Body of pancreas (tissue), 4 donors: ENCODE data around the gene DST. TPM values are rescaled to one million over a fixed set of nuclear protein-coding genes. Genes with fewer than 3 reads are reported as not detected.

Experiments
- ATAC-seq: fragments of 150-250 bp; one replicate; pipeline ENCODE4 v1.9.1; 2016
- DNase-seq, 4 donors: peaks; one replicate each; pipeline ENCODE4 v3.0.0-alpha.2; 2019
- H3K27ac ChIP-seq, 4 donors: fragments of 200-600 bp; sonication (generic); 1 replicate in 3 of 4; 2 replicates in 1 of 4; pipeline versions ENCODE4 v1.5.1 to v1.6.1; 2016 to 2019; ENCODE audit warnings: mild to moderate bottlenecking in 1 of 4, mixed read lengths in 1 of 4, moderate library complexity in 1 of 4
- H3K27me3 ChIP-seq, 2 donors: fragments of 200-600 bp; sonication (generic); one replicate each; pipeline ENCODE4 v1.6.0; 2016; ENCODE audit warnings: mild to moderate bottlenecking in 1 of 2
- H3K36me3 ChIP-seq, 2 donors: fragments of 200-600 bp; sonication (generic); replicated peaks in 1 of 2; 2 replicates each; pipeline ENCODE4 v1.5.1; 2016; ENCODE audit warnings: low read depth in 2 of 2; ENCODE audit not compliant: insufficient read depth in 1 of 2
- H3K4me1 ChIP-seq: fragments of 200-600 bp; sonication (generic); one replicate; pipeline ENCODE4 v1.6.0; 2016
- H3K4me3 ChIP-seq, 2 donors: fragments of 200-600 bp; sonication (generic); 1 replicate in 1 of 2; 2 replicates in 1 of 2; pipeline ENCODE4 v1.5.1; 2016 to 2019
- H3K9me3 ChIP-seq, 3 donors: fragments of 200-600 bp; sonication (generic); 1 replicate in 2 of 3; 2 replicates in 1 of 3; pipeline ENCODE4 v1.5.1; 2016
- POLR2A ChIP-seq, 3 donors: fragments of 450-650 bp; IDR thresholded peaks; one replicate each; pipeline ENCODE4 v1.6.1; 2016; ENCODE audit warnings: antibody characterized with exemption in 3 of 3, mild to moderate bottlenecking in 2 of 3
- WGBS, 2 donors: methylation state at CpG; one replicate each; pipeline ENCODE4 v1.1.5; 2017; 5-methylcytosine and 5-hydroxymethylcytosine counted together
- intact Hi-C: fragments of 100-400 bp; cut with DNase I; formaldehyde crosslinking; loops from one replicate; pipeline ENCODE4 v1.15.1; 2023
- total RNA-seq, 2 donors: library from RNA; depleted of rRNA; stranded (reverse); fragments of >200 nt; gene quantifications; one replicate each; pipeline ENCODE4 v1.1.0, GENCODE V29; 2016
- TF ChIP-seq, protein P1 (sequence below), 7 experiments: fragments of 450-650 bp in 4 of 7; fragments of 200-600 bp in 3 of 7; sonication (generic) in 3 of 7; IDR thresholded peaks; one replicate each; pipeline ENCODE4 v1.5.1; 2016 to 2019; ENCODE audit warnings: antibody characterized with exemption in 7 of 7

Gene DST
- total RNA-seq, 2 donors from 2014 or later: 105 to 117 TPM

DNA sequence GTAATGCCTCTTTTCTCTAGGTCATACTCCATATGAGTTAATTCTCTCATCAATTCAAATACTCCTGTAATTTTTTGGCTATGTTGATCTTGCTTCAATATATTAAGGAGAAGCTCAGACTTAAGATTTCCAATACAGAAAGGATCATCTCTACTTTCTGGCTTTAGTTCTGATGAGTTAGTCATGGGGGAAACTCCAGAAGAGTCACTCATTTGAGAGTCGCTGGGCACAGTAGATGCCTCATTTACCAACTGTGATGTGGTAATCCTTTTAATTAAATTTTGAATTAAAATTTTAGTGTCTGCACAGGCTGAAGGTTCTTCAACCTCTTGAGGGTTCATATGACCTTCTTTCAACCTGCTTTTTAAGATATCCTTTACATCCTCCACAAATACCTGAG is 38.5 kb downstream of the DST start:
- no peak for ATAC-seq
- TF ChIP-seq POLR2A (IDR thresholded peaks at IDR 0.05): no peak
- TF ChIP-seq, protein P1, sequence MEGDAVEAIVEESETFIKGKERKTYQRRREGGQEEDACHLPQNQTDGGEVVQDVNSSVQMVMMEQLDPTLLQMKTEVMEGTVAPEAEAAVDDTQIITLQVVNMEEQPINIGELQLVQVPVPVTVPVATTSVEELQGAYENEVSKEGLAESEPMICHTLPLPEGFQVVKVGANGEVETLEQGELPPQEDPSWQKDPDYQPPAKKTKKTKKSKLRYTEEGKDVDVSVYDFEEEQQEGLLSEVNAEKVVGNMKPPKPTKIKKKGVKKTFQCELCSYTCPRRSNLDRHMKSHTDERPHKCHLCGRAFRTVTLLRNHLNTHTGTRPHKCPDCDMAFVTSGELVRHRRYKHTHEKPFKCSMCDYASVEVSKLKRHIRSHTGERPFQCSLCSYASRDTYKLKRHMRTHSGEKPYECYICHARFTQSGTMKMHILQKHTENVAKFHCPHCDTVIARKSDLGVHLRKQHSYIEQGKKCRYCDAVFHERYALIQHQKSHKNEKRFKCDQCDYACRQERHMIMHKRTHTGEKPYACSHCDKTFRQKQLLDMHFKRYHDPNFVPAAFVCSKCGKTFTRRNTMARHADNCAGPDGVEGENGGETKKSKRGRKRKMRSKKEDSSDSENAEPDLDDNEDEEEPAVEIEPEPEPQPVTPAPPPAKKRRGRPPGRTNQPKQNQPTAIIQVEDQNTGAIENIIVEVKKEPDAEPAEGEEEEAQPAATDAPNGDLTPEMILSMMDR (IDR thresholded peaks at IDR 0.05): no peak
- DNase-seq: no peak
- H3K4me1 ChIP-seq: no peaks in the 10 kb centered on the region
- intact Hi-C loops: no loop called here
- no peak overlapping the region for H3K4me3 ChIP-seq
- H3K36me3 ChIP-seq: no peaks in the 10 kb centered on the region
- H3K9me3 ChIP-seq: no peaks in the 10 kb centered on the region
- H3K27me3 ChIP-seq: no peaks in the 10 kb centered on the region
- H3K27ac ChIP-seq: no peak overlapping the region
- WGBS, 2 donors: 76 to 96% methylated on average over 1 of the region's 1 CpG

DNA sequence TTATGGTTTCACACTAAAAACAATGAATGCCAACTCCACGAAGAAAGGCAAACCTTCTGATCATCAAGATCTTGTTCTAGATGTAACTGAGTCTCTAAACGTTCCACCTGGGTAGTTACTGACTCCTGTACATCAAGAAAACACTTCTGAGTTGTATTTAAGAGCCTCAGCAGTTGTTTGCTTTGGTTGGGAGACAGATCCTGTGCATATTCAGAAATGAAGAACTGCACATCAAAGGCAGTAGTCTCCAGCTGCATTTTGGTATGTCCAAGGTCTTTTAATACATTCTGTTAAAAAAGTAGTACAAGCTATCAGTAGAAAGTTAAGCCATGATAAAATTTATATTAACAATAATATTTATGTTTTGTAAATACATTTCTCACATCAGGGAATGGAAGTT is 41.3 kb downstream of the DST start:
- Histone ChIP-seq H3K9me3 (no peaks in the 10 kb centered on the region), H3K36me3 (no peaks in the 10 kb centered on the region), H3K4me1 (no peaks in the 10 kb centered on the region), H3K4me3 (no peak overlapping the region), H3K27me3 (no peaks in the 10 kb centered on the region), H3K27ac (no peak overlapping the region)
- DNase-seq (no peak), ATAC-seq (no peak)
- intact Hi-C loops: no loop called here
- WGBS, 2 donors: 32 to 33% methylated on average over 2 of the region's 2 CpGs
- TF ChIP-seq POLR2A (IDR thresholded peaks at IDR 0.05): no peak
- TF ChIP-seq, protein P1 (IDR thresholded peaks at IDR 0.05): no peak

DNA sequence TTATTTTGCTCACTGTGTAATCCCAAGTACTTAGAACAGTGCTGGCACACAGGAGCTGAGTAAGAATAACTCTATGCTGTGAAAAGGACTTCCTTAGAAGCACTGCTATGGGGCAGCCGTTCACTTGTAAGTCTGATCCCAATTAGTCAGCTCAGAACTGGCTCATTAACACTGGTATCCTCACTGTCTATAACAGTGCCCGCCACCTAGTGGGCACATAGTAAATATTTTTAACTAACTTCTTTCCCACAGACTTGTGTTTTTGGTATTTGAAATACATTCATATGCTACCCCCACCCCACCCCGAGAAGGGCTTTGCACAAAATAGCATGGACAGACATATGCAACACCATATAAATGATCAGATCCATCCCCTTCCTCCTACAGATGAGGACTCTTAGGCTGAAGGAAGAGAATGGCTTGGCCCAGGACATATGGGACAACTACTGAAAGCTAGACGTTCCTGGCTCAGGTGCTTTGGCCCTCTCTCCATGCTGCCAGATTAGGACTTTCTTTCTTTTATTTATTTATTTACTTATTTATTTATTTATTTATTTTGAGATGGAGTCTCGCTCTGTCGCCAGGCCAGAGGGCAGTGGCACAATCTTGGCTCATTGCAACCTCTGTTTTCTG is 47.1 kb downstream of the DST start:
- Histone ChIP-seq H3K27ac (no peak overlapping the region), H3K9me3 (no peaks in the 10 kb centered on the region), H3K27me3 (no peaks in the 10 kb centered on the region), H3K36me3 (no peaks in the 10 kb centered on the region), H3K4me3 (no peak overlapping the region), H3K4me1 (no peaks in the 10 kb centered on the region)
- intact Hi-C loops: no loop called here
- DNase-seq: peak; percentile 30 to 53 (median 44)
- TF ChIP-seq, protein P1 (IDR thresholded peaks at IDR 0.05): peak; percentile 42 to 56 (median 55)
- no peak for TF ChIP-seq POLR2A (IDR thresholded peaks at IDR 0.05)
- 44 to 46% methylated on average over 6 of the region's 6 CpGs for WGBS, 2 donors
- ATAC-seq: peak; percentile 70

DNA sequence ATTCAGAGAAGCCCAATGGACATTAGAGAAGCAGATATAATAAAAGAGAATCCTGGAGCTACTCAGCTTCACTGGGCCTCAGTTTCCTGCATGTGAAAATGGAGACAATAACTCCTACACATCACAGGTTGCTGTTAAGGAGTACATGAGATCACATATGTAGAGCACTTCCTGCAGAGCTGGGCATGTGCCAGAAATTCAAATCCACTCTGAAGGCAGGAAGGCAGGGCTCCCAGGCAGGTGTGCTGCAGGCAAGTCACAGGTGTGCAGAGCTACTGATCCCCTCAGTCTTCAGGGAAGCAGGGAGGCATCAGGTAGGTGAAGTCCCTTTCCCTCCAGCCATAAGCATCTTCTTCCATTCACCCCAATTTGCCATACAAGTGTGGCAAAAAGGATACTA is 48.0 kb downstream of the DST start:
- Histone ChIP-seq H3K4me1 (no peaks in the 10 kb centered on the region), H3K36me3 (no peaks in the 10 kb centered on the region), H3K27me3 (no peaks in the 10 kb centered on the region), H3K27ac (no peak overlapping the region), H3K4me3 (no peak overlapping the region), H3K9me3 (no peaks in the 10 kb centered on the region)
- no peak for ATAC-seq
- intact Hi-C loops: loop anchor here (5.0 kb wide), 1 partner anchor 237 kb away; no protein-coding TSS in a partner anchor
- TF ChIP-seq, protein P1 (IDR thresholded peaks at IDR 0.05): no peak
- no peak for TF ChIP-seq POLR2A (IDR thresholded peaks at IDR 0.05)
- DNase-seq: peak in 3 of 4 donors; percentile 13 to 39 (median 27)

DNA sequence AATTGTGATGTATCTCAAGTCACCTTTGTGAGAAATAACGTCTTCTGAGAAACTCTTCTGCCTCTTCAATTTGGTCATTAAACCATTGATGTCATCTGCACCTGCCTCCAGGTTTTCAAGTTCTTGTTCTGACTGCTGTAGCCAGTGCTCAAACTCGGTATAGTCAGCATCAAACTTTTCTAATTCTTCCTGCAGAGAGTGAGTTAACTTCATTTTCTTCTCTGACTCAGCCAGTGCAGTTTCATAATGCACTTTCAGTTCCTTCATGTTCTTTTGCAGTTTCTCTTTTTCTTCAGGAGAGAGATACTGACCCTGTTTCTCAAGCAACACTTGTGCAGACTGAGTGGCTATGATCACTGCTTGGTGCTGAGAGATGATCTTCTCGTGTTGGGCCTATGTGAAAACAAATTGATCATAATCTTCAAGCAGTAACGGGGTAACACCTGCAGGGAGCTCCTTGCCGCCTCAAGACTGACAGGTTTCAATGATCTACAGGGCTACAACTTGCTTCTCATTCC is 48.8 kb downstream of the DST start:
- Histone ChIP-seq H3K4me3 (no peak overlapping the region), H3K4me1 (no peaks in the 10 kb centered on the region), H3K27me3 (no peaks in the 10 kb centered on the region), H3K9me3 (no peaks in the 10 kb centered on the region), H3K27ac (no peak overlapping the region), H3K36me3 (no peaks in the 10 kb centered on the region)
- ATAC-seq (no peak), DNase-seq (no peak)
- WGBS, 2 donors: 66 to 68% methylated on average over 5 of the region's 5 CpGs
- intact Hi-C loops: loop anchor here (5.0 kb wide), 1 partner anchor 237 kb away; no protein-coding TSS in a partner anchor
- TF ChIP-seq, protein P1 (IDR thresholded peaks at IDR 0.05): no peak
- no peak for TF ChIP-seq POLR2A (IDR thresholded peaks at IDR 0.05)
